ENCODE results near the gene SLC38A1.

Gene SLC38A1

GRCh38 chr12:46134205-46134811 is 134.5 kb downstream of the SLC38A1 start:
- no peak for DNase-seq (ENCODE audit: low spot score)

- no peak for DNase-seq (ENCODE audit: low spot score)
These were observed 135.1 kb downstream of the SLC38A1 start for GRCh38 chr12:46133751-46134150.
